Measurements from ENCODE around the gene ATP5MC2.
"Not testable (repeated sequence)": the region's sequence is repeated elsewhere in the genome, so short reads cannot be mapped to it uniquely, and the experiment has no call there.

Gene ATP5MC2

GRCh38 chr12:53683494-53683893 lies 7.6 kb upstream of the ATP5MC2 start:
- TF ChIP-seq CTCF (IDR thresholded peaks at IDR 0.05; ENCODE audit: control insufficient read depth, extremely low read depth, insufficient read depth) = no peak
- DNase-seq (ENCODE audit: low read depth) = no peak
- H3K4me3 ChIP-seq (ENCODE audit: low read depth, low read length) = no peak overlapping the region

GRCh38 chr12:53680061-53680460 lies 4.2 kb upstream of the ATP5MC2 start:
- H3K4me3 ChIP-seq (ENCODE audit: low read depth, low read length); DNase-seq (ENCODE audit: low read depth): not testable (repeated sequence)

GRCh38 chr12:53677800-53678148 lies 1.9 kb upstream of the ATP5MC2 start:
- DNase-seq (ENCODE audit: low read depth) = no peak
- no peak for TF ChIP-seq CTCF (IDR thresholded peaks at IDR 0.05; ENCODE audit: control insufficient read depth, extremely low read depth, insufficient read depth)
- no peak overlapping the region for H3K4me3 ChIP-seq (ENCODE audit: low read depth, low read length)

GRCh38 chr12:53677016-53677799 lies 1.3 kb upstream of the ATP5MC2 start:
- DNase-seq (ENCODE audit: low read depth) = no peak
- no peak for TF ChIP-seq CTCF (IDR thresholded peaks at IDR 0.05; ENCODE audit: control insufficient read depth, extremely low read depth, insufficient read depth)
- H3K4me3 ChIP-seq (ENCODE audit: low read depth, low read length) = no peak overlapping the region

GRCh38 chr12:53676656-53677015 lies 753 bp upstream of the ATP5MC2 start:
- H3K4me3 ChIP-seq (ENCODE audit: low read depth, low read length) = no peak overlapping the region
- DNase-seq (ENCODE audit: low read depth) = no peak
- no peak for TF ChIP-seq CTCF (IDR thresholded peaks at IDR 0.05; ENCODE audit: control insufficient read depth, extremely low read depth, insufficient read depth)

- no peak for DNase-seq (ENCODE audit: low read depth)
- no peak for TF ChIP-seq CTCF (IDR thresholded peaks at IDR 0.05; ENCODE audit: control insufficient read depth, extremely low read depth, insufficient read depth)
- H3K4me3 ChIP-seq (ENCODE audit: low read depth, low read length) = peak overlapping the region; percentile 68
Measured at GRCh38 chr12:53674977-53675700, 744 bp downstream of the ATP5MC2 start.

- TF ChIP-seq CTCF (IDR thresholded peaks at IDR 0.05; ENCODE audit: control insufficient read depth, extremely low read depth, insufficient read depth) = no peak
- no peak overlapping the region for H3K4me3 ChIP-seq (ENCODE audit: low read depth, low read length)
- DNase-seq (ENCODE audit: low read depth) = no peak
Measured at GRCh38 chr12:53670971-53671370, 4.9 kb downstream of the ATP5MC2 start.
